Bone marrow (tissue), 2 donors: Measurements from ENCODE around the gene PPID.
"Not testable (repeated sequence)": the region's sequence is repeated elsewhere in the genome, so short reads cannot be mapped to it uniquely, and the experiment has no call there.

ENCODE experiments used
- DNase-seq, 2 donors: peaks; one replicate each; lab custom pipeline; 2025; lab: John Stamatoyannopoulos, UW

The PPID gene

DNA sequence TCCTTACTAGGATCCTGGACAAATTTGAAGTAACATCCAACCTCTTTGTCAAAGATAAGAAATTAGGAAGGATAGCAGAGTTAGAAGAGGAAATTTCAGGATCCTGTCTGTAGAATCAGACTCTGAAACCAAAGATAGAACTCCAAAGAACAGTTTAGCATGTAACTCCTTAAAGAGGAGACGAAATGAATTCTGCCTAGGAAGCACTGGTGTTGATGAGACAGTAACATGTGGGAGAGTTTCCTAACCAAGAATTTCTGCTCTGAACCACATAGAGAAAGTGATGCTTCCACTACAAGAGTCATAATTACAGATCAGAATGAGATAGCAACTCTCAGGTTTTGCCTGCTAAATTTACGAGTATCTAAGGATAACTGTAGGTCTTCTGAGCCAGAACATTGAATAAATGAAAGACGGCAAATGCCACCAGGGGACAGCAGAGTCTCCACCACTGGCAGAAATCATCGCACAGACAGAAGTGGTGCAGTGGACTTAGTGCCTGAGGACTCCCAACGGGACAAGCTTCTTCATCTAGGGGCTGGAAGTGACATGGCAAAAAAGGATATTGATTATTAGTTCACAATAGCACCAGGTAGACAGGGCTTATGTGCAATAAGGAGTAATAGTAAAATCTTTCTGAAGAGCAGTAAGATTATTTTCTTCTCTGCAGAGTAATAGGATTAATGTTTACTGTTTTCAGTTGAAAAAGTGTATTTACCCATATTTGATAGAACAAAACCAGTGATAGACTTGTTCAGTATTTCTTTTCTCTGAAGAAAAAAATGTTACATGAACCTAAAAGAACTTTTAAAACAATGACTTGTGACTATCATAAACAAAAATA is 6.7 kb upstream of the PPID start:
- DNase-seq = peak; percentile 6 to 49

DNA sequence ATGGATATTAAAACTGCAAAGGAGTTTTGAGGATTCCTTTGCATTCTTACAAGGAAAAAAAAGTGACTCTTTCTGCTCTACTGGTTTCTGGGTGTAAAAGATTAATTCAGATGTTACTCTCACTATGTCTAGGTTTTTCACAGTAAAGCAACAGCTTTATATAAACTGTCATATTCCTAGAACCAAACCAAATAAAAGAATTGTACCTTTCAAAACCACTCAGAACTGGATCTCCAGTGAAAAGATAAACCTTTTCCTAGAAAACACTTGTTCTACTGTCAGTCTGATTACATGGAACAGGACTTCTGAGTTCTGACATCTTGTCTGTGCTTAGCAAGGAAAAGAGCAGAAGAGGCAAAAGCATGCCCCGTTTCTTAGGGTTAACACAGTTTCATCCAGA is 5.0 kb upstream of the PPID start:
- DNase-seq = no peak

DNA sequence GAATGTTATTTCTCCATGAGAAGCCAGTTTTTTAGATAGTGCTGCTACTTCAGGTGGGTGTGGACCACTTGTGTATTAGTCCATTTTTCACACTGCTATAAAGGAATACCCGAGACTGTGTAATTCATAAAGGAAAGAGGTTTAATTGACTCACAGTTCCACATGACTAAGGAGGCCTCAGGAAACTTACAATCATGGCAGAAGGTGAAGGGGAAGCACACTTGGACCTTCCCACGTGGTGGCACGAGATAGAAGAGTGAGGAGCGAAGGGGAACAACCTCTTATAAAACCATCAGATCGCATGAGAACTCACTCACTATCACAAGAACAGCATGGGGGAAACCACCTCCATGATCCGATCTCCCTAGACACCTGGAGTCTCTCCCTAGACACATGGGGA is 3.4 kb upstream of the PPID start:
- no peak for DNase-seq

DNA sequence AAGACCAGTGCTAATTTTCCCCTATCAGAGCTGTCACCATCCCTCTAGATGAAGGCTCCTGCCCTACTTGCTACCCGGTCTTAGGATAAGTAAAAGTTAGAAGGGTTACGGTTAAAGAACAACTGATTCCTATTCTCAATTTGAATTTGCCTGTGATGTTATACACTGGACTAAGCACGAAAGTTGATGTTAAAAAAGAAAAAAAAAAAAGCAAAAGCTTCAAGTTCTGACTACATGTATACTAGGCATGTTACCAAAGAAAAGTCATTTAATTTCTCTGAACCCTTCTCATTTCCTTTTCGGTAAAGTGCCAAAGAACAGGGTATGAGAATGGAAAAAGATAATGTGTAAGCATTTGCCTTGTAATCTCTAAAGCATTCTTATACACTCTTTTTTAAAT is 1.4 kb upstream of the PPID start:
- no peak for DNase-seq

DNA sequence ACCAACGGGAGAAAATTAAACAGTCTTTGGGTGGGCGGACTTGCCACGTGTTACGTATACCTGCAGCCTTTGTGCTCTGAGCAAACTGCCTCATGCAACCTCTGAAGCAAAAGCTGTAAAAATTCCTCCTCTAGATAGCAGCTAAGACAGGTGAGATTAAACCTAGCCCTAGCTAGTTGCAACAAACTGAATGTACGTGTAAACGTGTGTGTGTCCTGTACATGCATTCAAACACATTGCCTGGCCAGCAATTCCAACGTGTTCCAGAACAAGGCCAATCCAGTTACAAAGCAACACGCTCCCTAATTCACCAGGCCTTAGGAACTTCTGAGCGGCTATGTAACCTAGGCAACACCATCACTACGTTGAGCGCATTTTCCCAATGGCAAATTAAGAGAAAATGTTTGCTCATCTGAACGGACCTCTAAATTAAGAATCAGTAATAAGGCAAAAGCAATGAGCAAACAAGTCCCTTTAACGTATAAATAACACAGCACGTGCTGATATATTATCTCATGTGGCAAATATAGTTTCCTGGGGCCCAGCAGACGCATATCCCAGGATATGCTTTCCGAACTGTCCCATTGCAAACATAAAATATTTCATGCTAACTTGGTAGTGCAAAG is 792 bp downstream of the PPID start:
- no peak for DNase-seq

DNA sequence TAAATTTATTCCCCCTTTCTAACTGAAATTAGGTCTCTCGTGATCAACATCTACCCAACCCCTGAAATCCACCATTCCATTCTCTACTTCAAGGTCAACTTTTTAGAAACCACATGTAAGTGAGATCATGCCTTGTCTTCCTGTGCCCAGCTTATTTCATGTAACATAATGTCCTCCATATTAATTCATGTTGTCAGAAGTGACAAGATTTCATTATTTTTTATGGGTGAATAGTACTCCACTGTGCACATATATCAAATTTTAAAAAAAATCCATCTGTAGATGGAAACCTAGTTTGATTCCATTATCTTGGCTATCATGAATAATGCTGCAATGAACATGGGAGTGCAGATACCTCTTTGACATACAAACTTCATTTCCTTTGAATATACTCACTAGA is 1.5 kb downstream of the PPID start:
- no peak for DNase-seq

DNA sequence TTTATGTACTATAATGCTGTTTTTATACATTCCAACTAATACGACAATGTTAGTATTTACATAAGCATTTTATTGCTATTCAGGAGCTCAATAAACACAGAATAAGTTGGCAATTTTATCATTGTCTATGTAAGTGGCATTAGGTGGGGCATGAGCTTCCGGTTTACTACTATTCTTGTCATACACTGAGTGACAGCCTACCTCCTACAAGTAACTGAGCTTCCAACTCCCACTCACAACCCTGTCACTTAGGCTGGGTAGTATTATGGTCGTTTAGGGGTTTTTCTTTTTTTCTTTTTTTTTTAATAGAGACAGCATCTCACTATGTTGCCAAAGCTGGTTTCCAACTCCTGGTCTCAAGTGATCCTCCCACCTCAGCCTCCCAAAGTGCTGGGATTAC is 7.4 kb downstream of the PPID start:
- no peak for DNase-seq

DNA sequence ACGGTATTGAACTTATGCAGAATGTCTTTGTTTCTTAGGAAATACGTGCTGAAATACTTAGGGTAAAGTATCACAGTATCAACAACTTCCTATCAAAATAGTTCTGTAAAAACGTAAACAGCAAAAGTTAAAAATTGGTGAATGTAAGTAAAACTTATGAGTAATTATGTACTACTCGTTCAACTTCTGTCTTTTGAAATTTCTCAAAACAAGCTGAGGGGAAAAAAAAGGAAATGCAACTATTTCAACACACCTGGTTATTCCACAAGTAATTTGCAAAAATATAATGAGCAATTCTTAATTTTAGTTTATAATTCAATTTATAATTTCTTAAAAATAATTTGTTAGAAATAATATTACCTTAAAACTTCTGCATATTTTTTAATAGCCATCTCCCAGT is 8.3 kb downstream of the PPID start:
- no peak for DNase-seq

DNA sequence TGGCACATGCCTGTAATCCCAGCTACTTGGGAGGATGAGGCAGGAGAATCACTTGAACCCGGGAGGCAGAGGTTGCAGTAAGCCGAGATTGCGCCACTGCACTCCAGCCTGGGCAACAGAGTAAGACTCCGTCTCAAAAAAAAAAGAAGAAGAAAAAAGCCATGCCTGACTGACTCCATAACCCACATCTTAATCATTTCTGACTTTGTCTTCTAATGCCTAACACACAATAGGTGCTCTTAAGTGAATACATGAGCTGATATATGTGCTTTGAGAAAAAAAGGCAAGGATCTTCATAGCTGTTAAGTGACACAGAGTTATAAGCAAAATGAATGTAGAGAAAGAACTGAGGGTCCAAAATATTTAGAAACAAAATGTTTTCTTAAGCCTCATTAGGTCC is 10.6 kb downstream of the PPID start:
- not testable (repeated sequence) for DNase-seq

DNA sequence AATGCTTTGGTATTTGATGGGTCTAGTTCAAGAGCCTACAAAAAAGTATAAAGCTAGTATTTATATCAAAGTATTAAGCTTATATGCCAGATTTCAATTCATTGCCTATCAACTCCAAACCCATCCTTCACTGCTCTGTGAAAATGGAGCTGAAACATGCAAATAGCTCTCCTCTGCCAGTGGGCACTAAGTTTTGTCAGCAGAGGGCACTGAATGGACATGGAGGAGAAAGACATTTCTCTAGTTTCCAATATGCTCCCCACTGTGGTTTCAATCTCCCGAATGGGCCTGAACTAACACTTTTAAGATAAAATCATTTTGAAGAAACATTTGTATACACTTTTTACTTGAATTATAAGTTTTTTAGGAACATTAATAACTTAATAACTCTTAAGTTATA is 12.4 kb downstream of the PPID start:
- DNase-seq = no peak

DNA sequence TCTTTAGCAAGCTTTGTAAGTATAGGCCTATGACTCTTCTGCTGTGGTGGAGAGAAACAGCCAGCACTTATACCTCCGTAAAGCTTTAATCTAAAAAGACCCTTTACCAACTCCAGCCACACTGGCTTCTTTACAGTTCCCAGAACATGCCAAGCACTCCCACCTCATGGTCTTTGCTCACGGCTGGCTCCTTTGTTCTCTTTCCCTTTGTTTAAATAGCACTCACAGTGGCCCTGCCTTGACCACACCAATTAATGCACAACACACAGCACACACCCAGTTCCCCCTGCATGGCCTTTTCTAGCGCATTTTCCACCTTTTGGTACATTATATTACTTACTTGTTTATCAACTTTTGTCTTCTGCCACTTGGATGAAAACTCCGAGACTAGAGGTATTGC is 18.9 kb downstream of the PPID start:
- DNase-seq = no peak

DNA sequence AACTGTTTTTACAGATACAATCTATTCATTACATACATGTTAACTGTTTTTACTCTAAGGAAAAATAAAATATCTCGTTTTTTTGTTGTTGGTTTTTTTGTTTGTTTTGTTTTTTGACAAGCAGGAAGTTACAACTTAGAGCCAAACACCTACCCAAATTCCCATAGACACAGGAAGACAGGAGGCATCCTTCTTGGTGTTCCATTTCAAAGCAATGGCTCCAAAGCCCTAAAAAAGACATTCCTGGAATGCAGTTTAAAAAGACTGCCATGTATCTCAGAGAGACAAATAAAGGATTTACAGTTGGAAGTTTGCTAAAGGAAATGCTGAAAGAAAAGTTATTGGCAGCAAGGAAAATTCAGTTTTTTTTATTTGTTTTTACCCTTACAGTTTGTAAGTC is 34.4 kb downstream of the PPID start:
- DNase-seq = no peak

DNA sequence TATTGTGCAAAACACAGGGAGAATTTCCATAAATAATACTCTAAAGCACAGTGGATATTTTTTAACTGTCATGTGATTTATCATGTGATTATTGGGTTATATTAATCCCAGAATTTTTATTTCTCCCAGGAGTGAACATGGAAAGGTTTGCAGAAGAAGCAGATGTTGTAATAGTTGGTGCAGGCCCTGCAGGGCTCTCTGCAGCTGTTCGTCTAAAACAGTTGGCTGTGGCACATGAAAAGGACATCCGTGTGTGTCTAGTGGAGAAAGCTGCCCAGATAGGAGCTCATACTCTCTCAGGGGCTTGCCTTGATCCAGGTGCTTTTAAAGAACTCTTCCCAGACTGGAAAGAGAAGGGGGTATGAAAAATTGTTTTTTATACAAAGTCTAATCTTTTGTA is 41.1 kb downstream of the PPID start:
- DNase-seq = no peak

DNA sequence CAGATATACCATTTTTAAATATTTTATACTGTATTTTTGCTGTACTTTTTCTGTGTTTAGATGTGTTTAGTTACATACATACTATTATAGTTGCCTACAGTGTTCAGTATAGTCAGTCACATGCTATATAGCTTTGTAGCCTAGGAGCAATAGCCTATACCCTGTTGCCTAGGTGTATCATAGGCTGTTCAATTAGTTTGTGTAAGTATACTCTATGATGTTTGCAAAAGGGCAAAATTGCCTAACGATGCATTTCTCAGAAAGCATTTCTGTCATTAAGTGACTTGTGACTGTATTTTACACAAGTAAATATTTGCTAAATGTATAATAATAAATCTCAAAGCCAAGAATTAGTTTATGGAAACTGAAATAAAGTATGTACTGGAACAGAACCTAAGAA is 41.6 kb downstream of the PPID start:
- DNase-seq = no peak

DNA sequence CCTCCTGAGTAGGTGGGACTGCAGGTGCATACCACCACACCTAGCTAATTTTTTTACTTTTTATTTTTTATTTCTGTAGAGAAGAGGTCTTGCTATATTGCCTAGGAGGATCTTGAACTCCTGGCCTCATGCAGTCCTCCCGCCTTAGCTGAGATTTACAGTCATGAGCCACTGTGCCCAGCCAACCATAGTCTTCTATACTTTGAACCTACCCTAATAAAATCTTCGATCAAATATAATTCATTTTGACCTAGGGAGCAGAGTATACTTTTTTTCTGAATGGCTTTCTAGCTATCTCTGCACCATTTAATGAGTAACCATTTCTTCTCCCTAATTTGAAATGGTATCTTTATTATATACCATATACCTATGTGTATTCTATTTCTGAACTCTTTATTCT is 44.4 kb downstream of the PPID start:
- no peak for DNase-seq

DNA sequence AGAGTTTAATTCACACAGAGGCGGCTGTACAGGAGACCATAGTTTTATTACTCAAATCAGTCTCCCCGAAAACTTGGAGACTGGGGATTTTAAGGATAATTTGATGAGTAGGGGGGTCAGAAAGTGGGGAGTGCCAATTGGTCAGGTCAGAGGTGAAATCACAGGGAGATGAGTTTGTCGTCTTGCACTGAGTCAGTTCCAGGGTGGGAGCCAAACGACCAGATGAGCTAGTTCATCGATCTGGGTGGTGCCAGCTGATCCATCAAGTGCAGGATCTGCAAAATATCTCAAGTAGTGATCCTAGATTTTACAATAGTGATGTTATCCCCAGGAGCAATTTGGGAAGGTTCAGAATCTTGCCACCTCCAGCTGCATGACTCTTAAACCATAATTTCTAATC is 47.1 kb downstream of the PPID start:
- DNase-seq = no peak

DNA sequence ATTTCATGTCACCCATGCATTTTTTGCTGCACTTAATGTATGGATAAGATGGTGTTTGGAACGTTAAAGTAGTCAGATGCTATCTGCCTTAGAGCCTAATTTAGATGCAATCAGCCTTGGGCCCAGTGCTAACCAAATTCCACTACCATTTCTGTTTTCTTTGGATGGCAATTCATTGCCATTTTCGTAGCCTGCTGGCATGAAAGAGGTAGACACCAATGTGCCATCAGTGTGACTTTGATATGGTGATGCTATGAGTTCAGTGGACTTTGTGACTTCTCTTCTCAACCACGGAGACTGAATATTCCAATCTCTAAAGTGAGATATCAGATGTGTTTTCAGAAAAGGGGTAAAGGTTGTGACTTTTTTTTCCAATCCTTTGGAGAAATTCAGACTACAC is 49.6 kb downstream of the PPID start:
- DNase-seq = no peak

DNA sequence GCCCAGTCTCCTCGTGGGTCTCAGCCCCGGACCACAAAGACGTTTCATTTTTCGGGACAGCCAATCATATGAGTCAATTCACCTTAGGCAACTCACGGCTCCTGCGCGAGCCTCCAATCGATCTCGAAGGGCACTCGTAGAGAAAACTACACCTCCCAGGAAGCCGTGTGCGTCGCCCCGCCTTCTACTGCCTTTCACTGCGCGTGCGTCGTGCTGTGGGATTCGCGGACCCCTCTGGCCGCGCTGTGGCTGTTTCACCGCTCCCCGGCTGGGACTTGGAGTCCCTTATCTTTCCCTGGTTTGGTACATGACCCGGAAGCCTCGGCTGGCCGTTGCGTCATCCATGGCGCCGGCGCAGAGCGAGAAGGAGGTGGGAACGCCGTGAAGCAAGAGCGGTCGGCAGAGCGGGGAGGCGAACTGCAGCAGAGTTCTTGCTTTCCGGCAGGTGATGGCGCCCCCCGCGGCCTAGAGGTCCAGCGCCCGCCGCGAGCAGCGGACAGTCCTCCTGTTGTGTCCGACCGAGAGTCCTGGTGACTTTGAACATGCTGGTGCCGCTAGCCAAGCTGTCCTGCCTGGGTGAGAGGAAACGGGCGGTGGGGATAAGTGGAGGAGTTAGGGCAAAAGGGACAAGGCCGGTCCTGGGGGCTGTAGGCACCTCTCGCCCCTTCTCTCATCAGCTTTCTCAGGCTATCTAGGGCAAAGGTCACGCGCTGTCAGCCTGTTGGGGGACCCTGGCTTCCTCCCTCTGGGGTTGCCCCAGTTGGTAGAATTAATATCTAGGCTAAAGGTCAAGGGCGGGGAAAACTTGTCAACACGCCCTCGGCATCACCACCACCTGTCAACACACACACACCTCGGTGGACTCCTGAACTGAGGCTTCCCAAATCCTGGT is 51.0 kb downstream of the PPID start, which contains the start of gene ETFDH:
TSS of gene ETFDH (plus strand) at position 382 of the 892 bp plus-strand sequence. CDS start at position 543, 161 bp downstream.
- peak; percentile 93 to 98 for DNase-seq

DNA sequence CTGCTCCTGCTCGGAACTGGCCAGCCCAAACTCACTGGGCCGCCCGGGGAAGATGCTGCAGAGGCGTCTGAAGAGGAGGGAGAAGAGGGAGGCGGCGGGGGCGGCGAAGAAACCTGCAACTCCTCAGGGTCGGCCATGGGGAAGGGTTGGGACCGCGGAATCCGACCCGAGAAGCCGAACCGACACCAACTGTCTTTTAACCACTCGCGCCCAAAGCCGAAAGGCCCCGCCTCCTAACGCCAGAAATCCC is 51.6 kb downstream of the PPID start, which contains the start of gene C4orf46:
TSS of gene C4orf46 (minus strand) at position 223 of the 250 bp plus-strand sequence. CDS start at position 137, 86 bp downstream.
- DNase-seq = no peak

DNA sequence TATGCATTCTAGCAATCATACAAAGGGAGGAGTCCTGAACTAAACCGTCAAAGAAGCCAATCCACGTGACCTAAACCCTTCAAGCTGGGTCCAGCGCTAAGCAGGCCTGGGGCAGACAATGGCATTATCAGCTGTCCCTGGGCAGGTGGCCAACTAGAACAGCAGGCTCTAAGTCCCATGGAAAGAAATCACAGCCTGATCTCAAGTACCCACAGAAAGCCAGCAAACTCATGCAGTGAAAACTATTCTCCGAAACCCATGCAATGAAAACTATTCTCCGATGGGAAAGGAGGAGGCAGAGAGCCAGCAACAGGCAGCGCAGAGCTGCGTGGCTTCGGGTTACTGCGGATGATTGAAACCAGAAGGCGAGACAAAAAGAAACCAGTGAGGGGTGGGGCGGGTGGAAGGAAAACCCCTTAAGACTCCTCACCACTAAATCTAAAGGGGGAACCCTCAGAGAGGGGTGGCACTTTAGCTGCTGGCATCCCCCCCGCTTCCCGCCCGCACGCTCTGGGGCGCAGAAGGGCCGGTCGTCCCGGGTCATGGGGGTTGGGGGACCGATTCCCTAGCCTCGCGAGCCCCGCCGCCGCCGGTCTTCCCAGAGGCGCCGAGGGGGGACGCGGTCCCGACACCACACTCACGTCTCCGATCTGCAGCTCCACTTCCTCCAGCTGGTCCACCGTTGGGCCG is 52.1 kb downstream of the PPID start:
- DNase-seq = peak in 1 of 2 donors; percentile 16

DNA sequence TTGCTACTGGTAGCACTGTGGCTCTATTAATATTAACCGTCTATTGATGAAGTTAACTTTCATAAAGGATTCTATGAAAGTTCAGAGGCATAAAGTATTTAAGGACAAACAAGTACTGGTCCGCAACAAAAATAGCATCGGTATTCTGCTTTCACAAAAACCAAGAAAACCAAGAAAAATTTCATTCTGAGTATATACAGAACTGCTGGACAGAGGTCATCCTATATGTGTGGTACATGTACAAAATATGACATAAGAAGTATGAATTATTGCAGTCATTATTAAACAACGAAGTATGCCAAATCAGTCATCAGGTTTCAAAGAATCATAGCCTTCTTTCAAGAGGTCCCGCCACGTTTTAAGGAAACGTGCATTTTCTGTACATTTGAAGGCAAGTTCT is 53.9 kb downstream of the PPID start:
- no peak for DNase-seq

DNA sequence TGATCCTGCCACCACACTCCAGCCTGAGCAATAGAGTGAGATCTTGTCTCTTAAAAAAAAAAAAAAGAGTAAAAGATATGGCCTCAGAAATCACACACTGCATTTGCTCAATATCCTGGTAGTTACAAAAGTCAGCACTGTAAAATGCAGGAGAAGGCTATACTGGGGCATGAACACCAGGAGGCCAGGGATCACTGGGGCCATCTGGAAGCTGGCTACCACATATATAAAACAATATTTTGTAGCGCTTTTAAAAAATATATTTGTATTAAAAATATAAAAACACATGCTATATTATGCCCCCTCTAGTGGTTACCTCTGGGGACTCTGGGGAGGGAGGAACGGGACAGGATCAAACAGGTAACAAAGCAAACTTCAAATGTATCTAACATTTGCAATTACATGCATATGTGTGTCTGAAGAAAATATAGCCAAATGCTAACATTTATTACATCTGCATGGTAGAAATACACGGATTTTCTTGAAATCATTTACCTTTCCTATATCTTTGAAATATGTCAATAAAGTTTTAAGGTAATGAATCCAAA is 55.5 kb downstream of the PPID start:
- DNase-seq = peak in 1 of 2 donors; percentile 27
